Central memory CD8-positive, alpha-beta T cell (primary cell): ENCODE results near the gene EEF1AKMT2.
A peak's percentile ranks its signal among the peaks of the same experiment; 100 is the strongest.
"Not testable (repeated sequence)": the region's sequence is repeated elsewhere in the genome, so short reads cannot be mapped to it uniquely, and the experiment has no call there.

Experiments
- ATAC-seq: fragments of 150-1000 bp; cut with Tn5 transposase; replicated peaks from 2 replicates; pipeline ENCODE4 v1.10.0; 2022; ENCODE audit warnings: mild to moderate bottlenecking, moderate FRiP score, moderate number of reproducible peaks; ENCODE audit not compliant: poor library complexity, severe bottlenecking; ENCODE audit errors: extremely low read depth
- DNase-seq, 2 donors: peaks; one replicate each; pipeline ENCODE4 v3.0.0; 2021; ENCODE audit warnings: low spot score in 2 of 2
- H3K27ac Mint-ChIP-seq: one replicate; pipeline ENCODE4 v1.8.0; 2022; ENCODE audit warnings: low read depth, mild to moderate bottlenecking, moderate library complexity, mixed read lengths
- H3K27me3 Mint-ChIP-seq: one replicate; pipeline ENCODE4 v1.8.0; 2022; ENCODE audit warnings: mixed read lengths
- H3K36me3 Mint-ChIP-seq: one replicate; pipeline ENCODE4 v1.8.0; 2022; ENCODE audit warnings: mild to moderate bottlenecking, moderate library complexity, mixed read lengths; ENCODE audit not compliant: insufficient read depth
- H3K4me1 Mint-ChIP-seq: one replicate; pipeline ENCODE4 v1.8.0; 2022; ENCODE audit warnings: mixed read lengths
- H3K4me3 Mint-ChIP-seq: one replicate; pipeline ENCODE4 v1.8.0; 2022; ENCODE audit warnings: mild to moderate bottlenecking, moderate library complexity, mixed read lengths
- H3K9me3 Mint-ChIP-seq: one replicate; pipeline ENCODE4 v1.8.0; 2022; ENCODE audit warnings: mixed read lengths

EEF1AKMT2 gene

GRCh38 chr10:124748166-124748565, 43.5 kb downstream of the EEF1AKMT2 start:
- no peaks in the 10 kb centered on the region for H3K27me3 Mint-ChIP-seq
- peaks cover 13% of the 10 kb centered on the region for H3K4me1 Mint-ChIP-seq
- no peak overlapping the region for H3K27ac Mint-ChIP-seq
- no peaks in the 10 kb centered on the region for H3K9me3 Mint-ChIP-seq
- H3K36me3 Mint-ChIP-seq = peaks cover 13% of the 10 kb centered on the region
- no peak overlapping the region for H3K4me3 Mint-ChIP-seq
- DNase-seq = no peak
- ATAC-seq = no peak

GRCh38 chr10:124747745-124748144, 43.9 kb downstream of the EEF1AKMT2 start:
- H3K36me3 Mint-ChIP-seq = peaks cover 14% of the 10 kb centered on the region
- no peak for DNase-seq
- H3K27ac Mint-ChIP-seq = no peak overlapping the region
- no peak for ATAC-seq
- H3K4me1 Mint-ChIP-seq = peaks cover 16% of the 10 kb centered on the region
- no peaks in the 10 kb centered on the region for H3K9me3 Mint-ChIP-seq
- no peak overlapping the region for H3K4me3 Mint-ChIP-seq
- no peaks in the 10 kb centered on the region for H3K27me3 Mint-ChIP-seq

GRCh38 chr10:124746992-124747391, 44.7 kb downstream of the EEF1AKMT2 start:
- ATAC-seq (no peak), DNase-seq (no peak)
- H3K9me3 Mint-ChIP-seq = no peaks in the 10 kb centered on the region
- H3K4me3 Mint-ChIP-seq = no peak overlapping the region
- peaks cover 19% of the 10 kb centered on the region for H3K36me3 Mint-ChIP-seq
- H3K27ac Mint-ChIP-seq = no peak overlapping the region
- peaks cover 22% of the 10 kb centered on the region for H3K4me1 Mint-ChIP-seq
- no peaks in the 10 kb centered on the region for H3K27me3 Mint-ChIP-seq

GRCh38 chr10:124746447-124746846, 45.2 kb downstream of the EEF1AKMT2 start:
- H3K9me3 Mint-ChIP-seq, H3K27ac Mint-ChIP-seq, H3K4me3 Mint-ChIP-seq, ATAC-seq, H3K27me3 Mint-ChIP-seq, DNase-seq: not testable (repeated sequence)
- peaks cover 19% of the 10 kb centered on the region for H3K36me3 Mint-ChIP-seq
- peaks cover 27% of the 10 kb centered on the region for H3K4me1 Mint-ChIP-seq

GRCh38 chr10:124745673-124746072, 46.0 kb downstream of the EEF1AKMT2 start:
- H3K27me3 Mint-ChIP-seq = no peaks in the 10 kb centered on the region
- ATAC-seq (no peak), DNase-seq (no peak)
- H3K36me3 Mint-ChIP-seq = peaks cover 20% of the 10 kb centered on the region
- peak overlapping the region; percentile 62 for H3K4me3 Mint-ChIP-seq
- peaks cover 35% of the 10 kb centered on the region for H3K4me1 Mint-ChIP-seq
- no peaks in the 10 kb centered on the region for H3K9me3 Mint-ChIP-seq
- peak overlapping the region; percentile 22 for H3K27ac Mint-ChIP-seq

- ATAC-seq (no peak), DNase-seq (no peak)
- Mint-ChIP-seq H3K4me1 (peaks cover 39% of the 10 kb centered on the region), H3K36me3 (peaks cover 24% of the 10 kb centered on the region), H3K27me3 (no peaks in the 10 kb centered on the region), H3K27ac (peak overlapping the region; percentile 22), H3K4me3 (peak overlapping the region; percentile 62), H3K9me3 (no peaks in the 10 kb centered on the region)
These were observed 46.4 kb downstream of the EEF1AKMT2 start for GRCh38 chr10:124745252-124745651.

- peak; percentile 62 to 71 for DNase-seq
These were observed 47.3 kb downstream of the EEF1AKMT2 start, which contains the start of gene FAM53B for GRCh38 chr10:124744102-124745050. FAM53B (minus strand) TSS chr10:124744378; CDS start chr10:124706713, 37,665 bp downstream.

GRCh38 chr10:124743191-124744101, 48.2 kb downstream of the EEF1AKMT2 start:
- H3K27ac Mint-ChIP-seq = peak overlapping the region; percentile 98
- DNase-seq (no peak), ATAC-seq (peak; percentile 21)
- no peaks in the 10 kb centered on the region for H3K9me3 Mint-ChIP-seq
- peaks cover 57% of the 10 kb centered on the region for H3K4me1 Mint-ChIP-seq
- H3K36me3 Mint-ChIP-seq = peaks cover 34% of the 10 kb centered on the region
- peak overlapping the region; percentile 97 for H3K4me3 Mint-ChIP-seq
- no peaks in the 10 kb centered on the region for H3K27me3 Mint-ChIP-seq

More at GRCh38 chr10:124744102-124745050, 47.3 kb downstream of the EEF1AKMT2 start, which contains the start of gene FAM53B:
- Mint-ChIP-seq H3K9me3 (no peaks in the 10 kb centered on the region), H3K4me1 (peaks cover 48% of the 10 kb centered on the region), H3K4me3 (peak within 1 kb of the TSS; percentile 97), H3K27ac (peak within 1 kb of the TSS; percentile 98), H3K27me3 (no peaks in the 10 kb centered on the region), H3K36me3 (peaks cover 32% of the 10 kb centered on the region)
- ATAC-seq = peak; percentile 66

- peaks cover 34% of the 10 kb centered on the region for H3K36me3 Mint-ChIP-seq
- no peaks in the 10 kb centered on the region for H3K9me3 Mint-ChIP-seq
- H3K27me3 Mint-ChIP-seq = no peaks in the 10 kb centered on the region
- DNase-seq (no peak), ATAC-seq (no peak)
- H3K27ac Mint-ChIP-seq = peak overlapping the region; percentile 97
- peaks cover 66% of the 10 kb centered on the region for H3K4me1 Mint-ChIP-seq
- peak overlapping the region; percentile 97 for H3K4me3 Mint-ChIP-seq
These were observed 49.1 kb downstream of the EEF1AKMT2 start for GRCh38 chr10:124742413-124743190.

- H3K27me3 Mint-ChIP-seq = no peaks in the 10 kb centered on the region
- peaks cover 72% of the 10 kb centered on the region for H3K4me1 Mint-ChIP-seq
- ATAC-seq (no peak), DNase-seq (no peak)
- H3K27ac Mint-ChIP-seq = peak overlapping the region; percentile 97
- no peaks in the 10 kb centered on the region for H3K9me3 Mint-ChIP-seq
- H3K4me3 Mint-ChIP-seq = peak overlapping the region; percentile 97
- peaks cover 39% of the 10 kb centered on the region for H3K36me3 Mint-ChIP-seq
These were observed 49.7 kb downstream of the EEF1AKMT2 start for GRCh38 chr10:124741922-124742412.

GRCh38 chr10:124741281-124741921, 50.3 kb downstream of the EEF1AKMT2 start:
- peak overlapping the region; percentile 97 for H3K4me3 Mint-ChIP-seq
- peaks cover 78% of the 10 kb centered on the region for H3K4me1 Mint-ChIP-seq
- DNase-seq = peak; percentile 69 to 70
- peaks cover 38% of the 10 kb centered on the region for H3K36me3 Mint-ChIP-seq
- H3K27me3 Mint-ChIP-seq = no peaks in the 10 kb centered on the region
- peak; percentile 63 for ATAC-seq
- H3K9me3 Mint-ChIP-seq = no peaks in the 10 kb centered on the region
- peak overlapping the region; percentile 97 for H3K27ac Mint-ChIP-seq
